ENCODE measurements around the gene PLEKHG3.

PLEKHG3 gene

DNA sequence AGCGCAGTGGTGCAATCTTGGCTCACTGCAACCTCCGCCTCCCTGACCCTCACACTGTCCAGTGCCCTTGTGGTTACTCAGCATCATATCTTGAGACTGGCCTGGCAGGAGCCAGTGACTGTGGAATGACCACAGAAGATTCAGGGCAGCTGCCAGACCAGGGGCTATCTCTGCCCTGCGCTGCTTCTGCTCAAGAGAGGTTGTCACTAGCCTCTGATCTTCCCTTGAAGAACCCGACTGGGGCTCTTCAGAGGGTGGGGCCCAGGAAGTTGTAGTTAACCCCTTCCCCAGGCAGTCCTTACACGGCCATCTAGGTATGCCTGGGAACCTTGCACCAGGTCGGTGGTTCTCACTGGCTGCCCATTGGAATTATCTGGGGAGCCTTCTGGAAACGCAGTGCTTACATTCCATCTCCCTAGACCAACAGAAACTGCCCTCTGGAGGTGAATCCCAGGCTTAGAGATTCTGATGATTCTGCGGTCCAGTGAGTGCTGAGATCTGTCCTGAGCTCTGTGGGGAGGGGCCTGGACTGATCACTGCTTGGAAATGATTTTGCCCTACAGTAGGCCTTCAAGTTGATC, 41.4 kb downstream of the PLEKHG3 start:
- TF ChIP-seq CTCF (IDR thresholded peaks at IDR 0.05; ENCODE audit: low read length) (no peak), EZH2 (optimal IDR thresholded peaks at IDR 0.05; ENCODE audit: low read depth, low read length) (no peak), EZH2phosphoT487 (IDR thresholded peaks at IDR 0.05; ENCODE audit: low read length) (no peak)
- H3K9me3 ChIP-seq (replicated peaks; ENCODE audit: insufficient read depth, low read length): no peaks in the 10 kb centered on the region
- H3F3A ChIP-seq (ENCODE audit: insufficient read depth, low read length): no peaks in the 10 kb centered on the region
- H3K9me2 ChIP-seq (replicated peaks; ENCODE audit: insufficient read depth, low read length): no peaks in the 10 kb centered on the region
- H3K79me2 ChIP-seq (ENCODE audit: low read length): no peaks in the 10 kb centered on the region
- H3K27ac ChIP-seq (ENCODE audit: low read length): no peak overlapping the region
- no peak overlapping the region for H3K4me2 ChIP-seq (ENCODE audit: low read depth, low read length)
- no peaks in the 10 kb centered on the region for H3K27me3 ChIP-seq (replicated peaks; ENCODE audit: insufficient read depth, low read length)
- no peaks in the 10 kb centered on the region for H4K20me1 ChIP-seq (ENCODE audit: insufficient read depth, low read length)
- no peak overlapping the region for H3K9ac ChIP-seq (ENCODE audit: low read length)
- H2AFZ ChIP-seq (ENCODE audit: low read length): no peak overlapping the region
- H3K4me3 ChIP-seq (ENCODE audit: low read length): no peak overlapping the region
- no peaks in the 10 kb centered on the region for H3K4me1 ChIP-seq (ENCODE audit: low read length)
- H3K36me3 ChIP-seq (replicated peaks; ENCODE audit: insufficient read depth, low read length): no peaks in the 10 kb centered on the region
- no peak for DNase-seq

DNA sequence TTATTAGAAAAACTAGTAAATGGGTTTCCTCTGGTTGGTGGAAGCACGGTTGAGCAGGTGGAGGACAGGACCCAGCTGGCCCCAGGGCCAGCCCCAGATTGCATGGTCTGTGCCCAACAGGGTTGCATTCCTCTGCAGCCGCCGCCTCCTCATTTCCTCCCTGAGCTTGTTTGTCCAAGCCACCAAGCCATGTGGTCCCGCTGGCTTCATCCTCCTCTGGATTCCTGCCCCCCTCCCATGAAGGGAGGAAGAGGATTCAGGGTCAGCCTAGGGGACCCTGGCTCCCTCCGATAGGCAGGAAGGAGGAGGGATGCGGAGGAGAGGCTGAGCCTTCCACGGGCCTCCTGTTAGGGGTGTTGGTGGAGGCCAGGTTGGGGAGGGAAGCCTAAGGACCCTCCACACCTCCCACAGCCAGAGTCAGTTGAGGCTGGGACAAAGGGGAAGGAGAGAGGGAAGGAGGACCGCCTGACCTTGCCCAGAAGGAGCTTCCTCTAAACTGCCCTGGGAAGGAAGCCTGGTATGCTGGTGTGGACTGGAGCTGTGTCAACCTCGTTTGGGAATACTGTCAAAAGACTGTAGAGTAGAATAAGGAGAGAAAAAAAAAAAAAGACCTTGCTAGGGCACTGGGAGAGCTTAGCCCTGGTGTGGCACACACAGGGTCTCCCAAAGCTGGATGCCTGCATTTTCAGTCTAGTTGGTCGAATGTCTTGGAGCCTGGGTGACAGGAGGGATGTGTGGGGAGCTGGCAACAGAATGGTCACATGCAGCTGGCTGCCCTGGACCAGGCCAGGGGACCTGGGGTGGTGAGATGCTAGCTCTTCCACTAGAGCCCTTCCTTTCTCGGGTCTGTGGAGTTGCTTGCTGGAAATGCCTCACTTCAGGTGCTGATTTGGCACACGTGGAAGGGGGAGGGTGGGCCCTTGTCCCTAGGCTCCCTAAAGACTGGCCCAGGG, 42.4 kb downstream of the PLEKHG3 start:
- Histone ChIP-seq H4K20me1 (ENCODE audit: insufficient read depth, low read length) (no peaks in the 10 kb centered on the region), H3K9me3 (replicated peaks; ENCODE audit: insufficient read depth, low read length) (no peaks in the 10 kb centered on the region), H3K79me2 (ENCODE audit: low read length) (no peaks in the 10 kb centered on the region), H3K4me2 (ENCODE audit: low read depth, low read length) (no peak overlapping the region), H3K27ac (ENCODE audit: low read length) (no peak overlapping the region), H3K4me3 (ENCODE audit: low read length) (no peak overlapping the region), H2AFZ (ENCODE audit: low read length) (no peak overlapping the region), H3F3A (ENCODE audit: insufficient read depth, low read length) (no peaks in the 10 kb centered on the region), H3K9me2 (replicated peaks; ENCODE audit: insufficient read depth, low read length) (no peaks in the 10 kb centered on the region), H3K4me1 (ENCODE audit: low read length) (no peaks in the 10 kb centered on the region), H3K9ac (ENCODE audit: low read length) (no peak overlapping the region), H3K27me3 (replicated peaks; ENCODE audit: insufficient read depth, low read length) (no peaks in the 10 kb centered on the region), H3K36me3 (replicated peaks; ENCODE audit: insufficient read depth, low read length) (no peaks in the 10 kb centered on the region)
- no peak for TF ChIP-seq EZH2phosphoT487 (IDR thresholded peaks at IDR 0.05; ENCODE audit: low read length)
- no peak for TF ChIP-seq CTCF (IDR thresholded peaks at IDR 0.05; ENCODE audit: low read length)
- no peak for TF ChIP-seq EZH2 (optimal IDR thresholded peaks at IDR 0.05; ENCODE audit: low read depth, low read length)
- DNase-seq: no peak

DNA sequence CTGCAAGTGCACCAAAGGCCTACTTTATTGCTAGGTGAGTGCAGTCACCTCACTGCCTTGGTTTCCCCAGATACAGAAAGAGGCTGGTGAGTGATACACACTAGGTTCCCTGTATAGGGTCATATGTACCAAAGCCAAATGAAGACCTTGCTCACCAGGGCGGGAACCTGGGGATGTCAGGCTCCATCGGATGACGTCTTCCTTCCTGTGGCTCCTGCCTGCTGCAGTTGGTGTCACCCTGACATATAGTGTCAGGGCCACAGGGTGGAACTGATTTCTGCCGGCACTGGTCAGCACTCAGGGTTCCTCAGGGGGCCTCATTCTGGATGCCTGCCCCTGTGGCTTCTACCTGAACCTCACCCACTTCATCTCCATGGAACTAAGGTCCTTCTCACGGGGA, 43.1 kb downstream of the PLEKHG3 start:
- TF ChIP-seq EZH2 (optimal IDR thresholded peaks at IDR 0.05; ENCODE audit: low read depth, low read length): no peak
- TF ChIP-seq EZH2phosphoT487 (IDR thresholded peaks at IDR 0.05; ENCODE audit: low read length): no peak
- TF ChIP-seq CTCF (IDR thresholded peaks at IDR 0.05; ENCODE audit: low read length): no peak
- H3F3A ChIP-seq (ENCODE audit: insufficient read depth, low read length): no peaks in the 10 kb centered on the region
- H4K20me1 ChIP-seq (ENCODE audit: insufficient read depth, low read length): no peaks in the 10 kb centered on the region

More for the DNA sequence above, 43.1 kb downstream of the PLEKHG3 start:
- Histone ChIP-seq H3K4me1 (ENCODE audit: low read length) (no peaks in the 10 kb centered on the region), H3K9me2 (replicated peaks; ENCODE audit: insufficient read depth, low read length) (no peaks in the 10 kb centered on the region), H3K27ac (ENCODE audit: low read length) (no peak overlapping the region), H3K79me2 (ENCODE audit: low read length) (no peaks in the 10 kb centered on the region), H3K27me3 (replicated peaks; ENCODE audit: insufficient read depth, low read length) (no peaks in the 10 kb centered on the region), H3K9ac (ENCODE audit: low read length) (no peak overlapping the region), H3K9me3 (replicated peaks; ENCODE audit: insufficient read depth, low read length) (no peaks in the 10 kb centered on the region), H3K4me3 (ENCODE audit: low read length) (no peak overlapping the region), H3K4me2 (ENCODE audit: low read depth, low read length) (no peak overlapping the region), H2AFZ (ENCODE audit: low read length) (no peak overlapping the region), H3K36me3 (replicated peaks; ENCODE audit: insufficient read depth, low read length) (no peaks in the 10 kb centered on the region)
- no peak for DNase-seq

Measured in MM.1S (cell line).